GM18873 (cell line): Measurements from ENCODE around the gene ZNF827.
A peak's percentile ranks its signal among the peaks of the same experiment; 100 is the strongest.

ENCODE experiments used
- ATAC-seq: cut with Tn5 transposase; IDR thresholded peaks from one replicate; pipeline ENCODE4 v1.9.1; 2021; ENCODE audit warnings: mild to moderate bottlenecking, moderate library complexity, moderate number of reproducible peaks; ENCODE audit not compliant: unreplicated experiment, low FRiP score

The ZNF827 gene

DNA sequence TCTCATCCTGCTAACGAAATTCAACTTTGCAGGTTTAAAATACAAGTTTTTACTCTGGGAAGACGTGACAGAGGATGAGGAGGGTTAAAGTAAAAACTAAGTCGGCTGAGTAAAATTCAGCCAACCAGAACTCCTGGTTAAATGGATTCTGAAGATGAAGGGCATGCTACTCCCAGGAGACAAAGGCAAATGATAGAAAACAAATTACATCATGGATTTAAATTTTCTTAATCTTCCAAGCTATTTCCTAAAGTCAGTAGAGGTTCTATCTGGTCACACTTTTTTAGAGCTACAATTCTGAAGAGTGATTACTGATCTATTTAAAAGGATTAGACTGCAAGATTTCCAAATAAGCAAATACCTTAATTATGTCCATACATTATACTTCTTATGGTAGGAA lies 47.9 kb downstream of the ZNF827 start:
- ATAC-seq, result no peak

- no peak for ATAC-seq
Measured at GRCh38 chr4:145888393-145888792, 50.2 kb downstream of the ZNF827 start.

DNA sequence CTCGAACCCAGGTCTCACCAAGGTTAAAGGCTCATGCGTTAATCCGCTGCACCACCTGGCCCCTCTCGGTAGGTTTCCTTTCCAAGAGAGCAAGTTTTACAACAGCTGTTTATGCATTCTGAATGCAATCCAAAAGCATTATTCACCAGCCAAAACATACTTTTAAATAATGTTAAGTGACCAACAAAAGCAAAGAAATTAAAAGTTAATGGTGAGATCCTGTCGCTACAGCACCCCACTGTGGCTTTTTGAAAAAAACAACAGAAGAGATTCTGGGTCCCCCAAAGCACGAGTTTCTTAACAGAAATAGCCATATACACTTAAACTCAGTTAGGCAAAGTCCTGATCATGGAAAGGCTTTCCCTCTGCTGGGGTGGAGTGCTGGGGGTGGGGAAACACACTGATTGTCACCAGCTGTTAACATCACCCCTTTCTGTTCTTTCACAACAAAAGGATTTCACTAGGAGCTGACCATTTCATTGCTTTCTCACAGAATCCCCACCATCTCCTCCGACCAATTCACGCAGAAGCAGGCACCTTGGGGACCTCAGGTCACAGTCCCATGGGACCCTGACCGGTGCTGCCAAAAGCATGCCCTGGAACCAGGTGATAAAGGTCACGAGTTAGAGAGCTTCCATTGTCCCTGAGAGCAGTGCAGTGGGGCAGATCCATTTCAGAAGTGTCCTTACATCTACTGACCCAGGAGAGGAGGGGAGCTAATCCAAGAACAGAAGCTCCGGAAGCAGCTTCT lies 51.2 kb downstream of the ZNF827 start:
- ATAC-seq, result no peak

DNA sequence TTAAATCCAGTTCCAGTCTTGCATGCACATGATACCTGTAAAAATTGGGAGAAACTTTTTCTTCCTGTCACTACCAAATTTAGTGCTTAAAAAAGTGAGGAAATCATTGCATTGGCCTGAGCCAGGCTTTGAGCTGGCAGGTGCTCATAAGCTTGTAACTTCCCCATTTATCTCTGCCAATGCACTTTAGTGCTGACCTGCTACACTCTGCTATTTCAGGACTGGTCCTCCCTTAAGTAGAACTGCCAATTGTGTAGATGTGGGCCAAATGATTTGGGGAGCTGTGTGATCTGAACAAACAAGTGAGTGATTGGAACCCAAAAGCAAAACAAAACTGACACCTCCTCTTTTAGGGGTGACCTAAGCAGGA lies 51.8 kb downstream of the ZNF827 start:
- no peak for ATAC-seq

DNA sequence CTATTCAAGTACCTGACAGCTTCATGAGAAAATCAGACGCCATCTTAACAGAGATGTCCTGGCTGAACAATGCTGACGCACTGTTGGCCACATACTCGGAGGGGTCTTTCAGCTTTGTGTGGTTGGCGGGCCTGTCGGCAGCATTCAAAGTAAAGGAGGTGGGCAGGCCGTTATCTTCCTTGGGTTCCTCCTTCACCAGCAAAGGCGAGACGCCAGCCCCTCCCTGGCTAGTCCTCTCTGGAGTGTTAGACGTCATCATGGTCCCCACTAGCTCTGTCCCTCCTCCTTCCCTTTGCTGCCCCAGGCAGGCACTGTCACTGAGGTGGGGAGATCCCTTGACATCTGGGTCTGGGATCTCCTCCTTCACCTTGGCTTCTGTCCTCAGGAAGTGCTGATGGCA lies 53.0 kb downstream of the ZNF827 start:
- no peak for ATAC-seq

DNA sequence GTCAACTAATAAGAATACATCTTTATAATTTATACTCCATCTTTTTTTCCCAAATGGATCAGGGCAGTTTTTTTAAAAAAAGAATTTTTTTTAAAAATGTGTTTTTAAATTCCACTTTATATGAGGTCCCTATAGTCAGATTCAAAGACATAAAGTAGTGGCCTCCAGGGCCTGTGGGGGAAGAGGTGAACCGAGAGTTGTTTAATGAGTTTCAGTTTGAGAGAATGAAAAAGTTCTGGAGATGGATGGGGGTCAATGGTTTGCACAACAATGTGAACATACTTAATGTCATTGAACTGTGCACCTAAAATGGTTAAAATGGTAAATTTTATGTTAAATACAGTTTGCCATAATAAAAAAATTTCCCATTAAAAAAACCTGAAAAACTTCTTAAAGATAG lies 53.8 kb downstream of the ZNF827 start:
- ATAC-seq, result no peak

DNA sequence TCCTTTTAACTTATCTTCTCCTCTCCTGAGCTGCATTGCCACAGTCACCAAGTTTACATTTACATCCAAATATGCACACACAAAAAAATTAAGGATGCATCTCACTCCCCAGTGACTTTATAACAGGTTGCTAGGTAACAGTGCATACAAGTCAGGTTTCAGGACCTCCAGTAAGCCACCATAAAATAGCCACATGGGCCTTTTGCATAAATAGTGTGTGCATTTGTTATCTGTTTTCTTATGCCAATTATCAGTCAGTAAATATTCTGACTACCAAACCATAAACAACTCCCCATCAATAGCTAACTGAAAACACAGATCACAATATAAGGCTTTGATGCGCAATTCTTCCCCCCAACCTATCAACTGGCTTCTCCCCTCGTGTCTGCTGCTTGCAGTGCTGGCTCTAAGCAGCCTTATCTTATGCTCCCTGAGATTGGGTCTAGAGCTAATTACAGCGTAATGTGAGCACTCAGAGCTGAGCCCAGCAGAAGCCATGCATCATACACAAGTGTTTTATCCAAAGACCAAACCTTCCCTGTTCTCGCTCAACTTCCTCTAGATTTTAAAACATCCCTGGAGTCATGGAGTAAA lies 55.4 kb downstream of the ZNF827 start:
- ATAC-seq, result no peak

GRCh38 chr4:145882604-145883003 lies 56.0 kb downstream of the ZNF827 start:
- no peak for ATAC-seq

- ATAC-seq, result peak; percentile 56
Measured at GRCh38 chr4:145881989-145882388, 56.6 kb downstream of the ZNF827 start.

- ATAC-seq, result peak; percentile 74
Measured at GRCh38 chr4:145881576-145881975, 57.0 kb downstream of the ZNF827 start.

GRCh38 chr4:145880355-145880960 lies 58.2 kb downstream of the ZNF827 start:
- no peak for ATAC-seq

- no peak for ATAC-seq
Measured at GRCh38 chr4:145879598-145879997, 59.0 kb downstream of the ZNF827 start.

GRCh38 chr4:145878501-145879435 lies 59.9 kb downstream of the ZNF827 start:
- ATAC-seq, result no peak

- no peak for ATAC-seq
Measured at GRCh38 chr4:145876531-145877180, 62.0 kb downstream of the ZNF827 start.

- ATAC-seq, result no peak
Measured at GRCh38 chr4:145873901-145874300, 64.7 kb downstream of the ZNF827 start.

GRCh38 chr4:145871209-145871608 lies 67.4 kb downstream of the ZNF827 start:
- ATAC-seq, result no peak

DNA sequence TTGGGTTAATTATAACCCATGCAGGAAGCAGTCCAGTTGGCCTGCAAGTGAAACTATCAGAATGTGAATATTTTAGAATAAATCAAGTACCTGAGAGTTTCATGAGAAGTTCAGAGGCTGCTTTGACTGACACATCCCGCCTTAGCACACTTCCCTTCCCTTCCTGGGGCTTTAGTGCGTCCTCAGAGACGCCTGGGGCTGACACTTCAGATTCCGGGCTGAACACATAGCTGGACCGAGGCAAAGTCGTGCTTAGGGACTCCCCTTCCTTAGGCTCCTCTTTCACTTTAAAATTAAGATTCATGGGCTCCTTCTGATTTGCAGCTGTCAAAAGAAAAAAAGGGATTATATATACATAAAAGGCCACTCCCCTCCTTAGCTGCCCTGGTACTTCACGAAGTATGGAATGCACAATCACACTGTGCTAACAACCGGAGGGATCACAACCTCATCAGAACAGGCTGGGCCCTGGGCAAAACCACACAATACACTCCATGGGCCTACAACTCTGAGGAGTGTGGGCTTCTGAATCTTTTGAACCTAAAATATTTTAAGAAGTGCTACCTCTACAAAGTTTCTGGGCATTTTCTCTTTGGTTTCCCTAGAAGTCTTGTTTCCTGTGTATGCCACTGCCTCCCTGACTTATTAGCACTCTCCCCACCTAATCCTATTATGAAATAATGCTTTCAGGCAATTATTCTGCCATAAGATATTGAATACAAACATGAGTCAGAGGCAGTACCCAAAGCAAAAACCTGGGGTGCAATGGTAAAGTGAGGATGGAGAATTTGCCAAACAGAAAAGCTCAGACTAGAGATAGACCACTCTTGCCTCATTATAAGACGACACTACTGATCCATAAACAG lies 68.2 kb downstream of the ZNF827 start:
- ATAC-seq, result no peak

GRCh38 chr4:145868637-145869409 lies 69.8 kb downstream of the ZNF827 start:
- ATAC-seq, result peak; percentile 59

GRCh38 chr4:145867406-145867805 lies 71.2 kb downstream of the ZNF827 start:
- no peak for ATAC-seq
